Measurements from ENCODE around the gene H6PD. TPM values are rescaled to one million over a fixed set of nuclear protein-coding genes. Genes with fewer than 3 reads are reported as not detected.

The H6PD gene
- total RNA-seq, 1 experiment from 2014 or later: 7.1 TPM

DNA sequence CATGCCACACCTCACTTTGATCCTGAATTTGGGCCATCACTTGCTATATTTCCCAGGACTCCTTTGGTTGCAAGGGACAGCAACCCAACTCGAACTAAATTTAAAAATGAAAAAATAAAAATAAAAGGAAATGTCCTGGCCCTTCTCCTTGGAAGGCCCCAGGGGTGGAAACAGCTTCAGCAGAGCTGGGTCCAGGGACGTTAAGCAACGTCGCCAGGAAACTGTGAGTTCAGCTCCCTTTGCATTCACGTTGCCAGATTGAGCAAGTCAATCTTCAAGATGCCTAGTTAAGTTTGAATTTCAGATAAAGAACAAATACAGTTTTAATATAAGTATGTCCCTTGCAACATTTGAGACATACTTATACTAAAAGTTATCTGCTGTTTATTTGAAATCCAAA lies 43.5 kb downstream of the H6PD start:
- no peak for DNase-seq (ENCODE audit: low read depth)

DNA sequence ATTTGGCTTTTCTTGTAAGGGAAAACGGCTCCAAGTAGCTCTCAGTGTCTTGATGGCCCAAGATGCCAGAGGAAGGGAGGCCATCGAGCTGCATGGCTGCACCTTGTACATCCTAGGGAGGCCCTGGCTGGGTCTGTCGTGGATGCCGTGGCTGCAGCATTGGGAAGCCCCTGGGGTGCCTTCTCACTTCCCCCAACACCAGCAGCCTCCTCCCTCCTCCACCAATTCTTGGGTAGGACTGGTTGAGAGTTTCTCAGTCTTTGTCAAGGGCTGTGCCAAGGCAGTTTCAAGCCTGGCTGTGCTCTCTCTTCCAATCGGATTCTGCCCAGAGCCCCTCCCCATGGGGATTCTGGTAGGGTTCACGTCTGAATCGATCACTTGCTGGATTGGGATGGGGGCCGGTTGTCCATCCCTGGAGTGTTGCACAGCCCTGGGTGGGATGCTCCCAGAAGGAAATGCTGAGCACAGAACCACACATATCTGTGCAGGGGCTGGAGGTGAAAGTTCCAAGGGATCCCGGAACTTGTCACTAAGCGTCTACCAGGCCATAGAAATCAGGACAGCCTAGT lies 44.1 kb downstream of the H6PD start:
- DNase-seq (ENCODE audit: low read depth): no peak

DNA sequence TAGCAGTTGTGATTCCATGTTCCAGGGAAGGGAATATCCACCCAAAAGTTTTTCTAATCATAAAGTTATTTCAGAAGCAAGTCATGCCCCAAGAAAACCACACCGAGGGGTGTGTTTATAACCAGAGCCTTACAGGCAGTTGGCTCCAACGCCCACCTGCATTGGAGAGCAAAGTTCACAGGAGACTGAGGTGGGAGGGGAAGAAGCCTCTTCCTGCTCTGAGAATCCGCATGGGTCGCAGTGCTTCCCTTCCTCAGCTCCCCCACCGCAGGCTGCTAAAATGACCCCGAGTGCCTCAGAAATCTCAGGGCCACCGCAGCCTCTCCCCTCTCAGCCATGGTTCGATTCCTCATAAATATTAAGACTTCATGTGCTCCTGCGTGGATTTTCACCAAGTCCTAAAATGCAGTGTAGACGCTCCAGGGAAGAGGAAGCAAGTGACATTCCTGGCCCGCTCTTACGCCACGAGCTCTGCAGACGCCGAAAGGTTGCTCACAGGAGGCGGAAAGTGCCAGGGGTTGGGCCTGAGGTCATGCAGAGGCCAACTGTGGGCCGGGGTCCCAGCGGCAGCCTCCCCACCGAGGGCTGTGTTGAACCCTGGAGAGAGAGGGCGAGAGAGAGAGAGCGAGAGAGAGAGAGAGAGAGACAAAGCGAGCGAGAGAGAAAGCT lies 44.7 kb downstream of the H6PD start:
- peak; percentile 43 for DNase-seq (ENCODE audit: low read depth)

DNA sequence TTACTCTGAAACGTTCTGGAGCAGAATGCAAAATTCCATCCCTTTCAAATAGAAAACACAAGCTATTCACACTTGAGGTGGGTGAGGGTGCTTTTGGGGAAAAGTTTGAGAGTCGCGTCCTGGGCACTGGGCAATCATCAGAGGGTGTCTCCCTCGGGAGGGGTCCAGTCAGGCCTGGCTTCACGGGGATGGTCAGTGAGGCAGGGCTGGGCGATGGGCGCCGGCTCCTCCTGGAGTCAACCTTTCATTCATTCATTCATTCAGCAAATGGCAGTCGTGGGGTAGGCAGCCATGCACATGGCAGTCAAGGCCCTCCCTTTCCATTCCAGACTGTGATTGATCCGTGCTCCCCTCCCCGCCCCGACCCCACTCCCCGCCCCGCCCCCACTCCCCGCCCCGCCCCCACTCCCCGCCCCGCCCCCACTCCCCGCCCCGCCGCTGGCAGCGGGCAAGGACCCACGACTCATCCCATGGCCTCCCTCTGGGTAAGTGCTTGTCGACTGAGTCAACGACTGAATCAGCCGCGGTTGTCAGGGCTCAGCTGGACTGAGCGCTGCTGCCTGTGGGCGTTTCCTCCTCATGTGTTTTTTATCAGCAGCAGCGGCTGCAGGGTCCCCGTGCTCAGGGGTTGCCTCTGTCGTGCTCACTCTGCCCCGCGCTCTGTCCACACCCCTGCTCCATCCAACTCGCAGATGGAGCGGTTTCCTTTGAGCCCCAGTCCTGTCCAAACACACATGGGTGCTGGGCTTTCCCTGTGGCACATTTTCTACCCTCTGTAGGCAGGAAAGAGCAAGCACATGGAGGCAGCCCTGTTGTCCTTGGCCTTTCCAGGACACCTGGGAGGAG lies 45.7 kb downstream of the H6PD start:
- peak; percentile 96 for DNase-seq (ENCODE audit: low read depth)

DNA sequence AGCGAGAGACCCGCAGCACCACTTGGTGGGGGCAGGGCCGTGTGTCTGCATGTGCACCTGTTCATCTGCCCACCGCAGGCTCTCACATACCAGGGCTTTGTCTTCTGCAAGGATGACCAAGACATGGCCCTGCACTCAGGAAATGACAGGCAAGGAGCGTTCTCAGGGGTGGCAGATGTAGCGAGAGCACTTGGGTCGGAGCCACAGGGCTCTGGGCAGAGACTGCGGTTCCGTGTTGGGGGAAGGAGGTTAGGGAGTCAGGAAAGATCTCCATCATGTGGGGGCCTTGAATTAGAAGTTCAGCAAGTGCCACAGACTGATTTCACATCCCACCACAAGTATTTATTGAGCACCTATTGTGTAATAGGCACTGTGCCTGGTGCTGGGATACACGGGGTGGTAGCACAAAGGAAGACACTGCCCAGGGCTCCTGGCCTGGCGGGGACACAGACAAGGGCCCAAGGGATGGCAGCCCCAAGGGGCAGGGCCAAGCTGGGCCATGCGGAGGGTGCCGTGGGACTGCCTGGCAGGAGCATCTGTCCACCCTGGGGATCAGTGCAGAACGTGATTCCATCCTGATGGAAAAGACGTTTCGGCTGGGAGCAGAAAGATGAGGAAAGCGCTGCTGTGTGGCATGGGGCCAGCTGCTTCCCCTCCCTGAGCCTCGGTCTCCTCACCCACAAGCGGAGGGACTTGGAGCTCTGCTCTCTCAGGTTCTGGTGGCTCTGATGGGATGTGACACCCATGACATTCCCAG lies 46.7 kb downstream of the H6PD start:
- DNase-seq (ENCODE audit: low read depth): no peak

DNA sequence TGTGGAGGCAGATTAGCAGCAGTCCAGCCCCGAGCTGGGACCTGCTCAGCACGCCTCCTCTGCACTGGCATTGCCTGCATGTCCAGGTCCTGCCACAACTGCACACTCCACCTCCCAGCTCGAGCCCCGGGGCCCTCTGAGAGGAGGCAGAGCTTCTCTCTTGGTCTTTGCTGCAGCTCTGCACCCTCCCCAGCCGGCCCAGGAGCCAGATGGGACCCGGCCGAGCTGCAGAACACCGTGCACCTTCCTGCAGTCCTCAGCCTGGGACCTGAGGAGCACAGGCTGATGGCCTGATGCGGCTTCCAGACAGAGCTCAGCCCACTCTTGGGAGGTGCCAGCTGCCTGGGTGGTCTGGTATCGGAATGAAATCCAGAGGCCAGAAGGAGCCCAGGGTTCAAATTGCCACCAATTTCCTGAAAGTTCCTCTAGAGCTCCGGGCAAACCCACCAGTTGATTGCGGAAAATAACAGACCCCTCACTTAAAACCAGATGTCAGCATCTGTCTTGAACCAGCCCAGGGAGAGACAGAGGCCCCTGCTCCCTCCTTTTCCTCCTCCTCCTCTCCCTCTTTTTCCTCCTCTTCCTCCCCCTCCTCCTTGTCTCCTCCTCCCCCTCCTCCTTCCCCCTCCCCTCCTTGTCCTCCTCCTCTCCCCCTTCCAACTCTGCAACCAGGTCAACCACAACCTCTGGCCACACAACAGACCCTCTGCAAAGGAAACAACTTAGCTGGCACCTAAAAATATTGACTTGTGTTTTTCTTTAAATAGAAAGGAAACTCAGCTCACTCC lies 47.5 kb downstream of the H6PD start:
- peak; percentile 24 for DNase-seq (ENCODE audit: low read depth)

DNA sequence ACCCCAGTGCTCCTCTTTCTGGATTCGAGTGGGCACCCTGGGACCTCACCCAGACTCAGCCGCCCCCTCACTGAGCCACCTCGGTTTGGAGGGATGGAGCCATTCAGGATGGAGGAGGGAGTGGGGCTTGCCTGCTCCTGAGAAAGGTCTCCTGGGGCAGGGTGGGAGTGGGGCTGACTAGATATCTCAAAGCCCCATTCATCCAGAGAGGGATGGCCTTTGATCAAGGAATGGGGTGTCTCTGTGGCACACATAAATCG lies 48.1 kb downstream of the H6PD start:
- no peak for DNase-seq (ENCODE audit: low read depth)

DNA sequence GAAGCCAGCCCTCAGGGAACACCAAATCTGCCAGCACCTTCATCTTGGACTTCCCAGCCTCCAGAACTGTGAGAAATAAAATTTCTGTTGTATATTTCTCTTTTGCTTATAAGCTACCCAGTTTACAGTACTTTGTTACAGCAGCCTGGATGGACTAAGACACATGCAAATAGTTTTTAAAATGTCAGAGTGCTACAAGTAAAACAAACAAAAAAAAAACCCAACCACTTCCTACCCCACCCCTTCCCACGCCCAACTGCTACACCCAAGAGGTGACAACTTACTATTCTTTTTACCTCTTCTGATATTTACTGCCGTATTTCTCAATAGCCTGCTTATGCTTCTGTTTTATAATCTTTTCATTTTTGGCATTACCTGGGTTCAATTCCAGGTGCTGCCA lies 49.5 kb downstream of the H6PD start:
- no peak for DNase-seq (ENCODE audit: low read depth)

DNA sequence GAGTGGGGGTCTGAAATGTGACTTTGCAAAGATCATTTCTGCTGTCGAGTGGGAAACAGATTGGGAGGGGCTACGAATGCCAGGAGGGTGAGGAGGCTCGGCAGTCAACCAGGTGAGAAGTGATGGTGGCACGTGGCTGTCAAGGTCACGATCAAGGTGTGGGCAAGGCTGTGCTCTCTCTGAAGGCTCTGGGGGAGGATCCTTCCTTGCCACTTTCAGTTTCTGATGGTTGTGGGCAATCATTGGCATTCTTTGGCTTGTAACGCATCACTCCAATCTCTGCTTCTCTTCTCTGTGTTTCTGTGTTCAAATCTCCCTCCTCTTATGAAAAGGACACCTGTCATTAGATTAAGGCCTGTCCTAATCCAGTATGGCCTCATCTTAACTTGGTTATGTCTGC lies 52.0 kb downstream of the H6PD start:
- DNase-seq (ENCODE audit: low read depth): no peak

DNA sequence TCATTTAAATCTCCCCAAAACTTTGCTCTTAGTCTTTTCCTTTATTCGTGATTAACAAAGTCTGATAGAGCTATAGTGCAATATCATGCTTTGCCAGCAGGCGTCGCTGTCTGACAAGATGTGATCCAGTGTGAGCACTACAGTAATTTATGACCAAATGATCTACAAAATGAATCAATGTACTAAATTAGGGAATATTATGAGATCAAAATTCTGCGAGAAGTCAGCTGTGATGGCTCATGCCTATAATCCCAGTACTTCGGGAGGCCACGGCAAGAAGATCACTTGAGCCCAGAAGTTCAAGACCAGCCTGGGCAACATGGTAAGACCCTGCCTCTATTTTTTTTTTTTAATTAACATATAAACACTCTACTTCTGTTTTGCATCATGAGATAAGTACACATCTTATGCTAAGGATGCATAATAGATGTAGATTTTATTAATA lies 54.5 kb downstream of the H6PD start:
- peak; percentile 72 for DNase-seq (ENCODE audit: low read depth)

DNA sequence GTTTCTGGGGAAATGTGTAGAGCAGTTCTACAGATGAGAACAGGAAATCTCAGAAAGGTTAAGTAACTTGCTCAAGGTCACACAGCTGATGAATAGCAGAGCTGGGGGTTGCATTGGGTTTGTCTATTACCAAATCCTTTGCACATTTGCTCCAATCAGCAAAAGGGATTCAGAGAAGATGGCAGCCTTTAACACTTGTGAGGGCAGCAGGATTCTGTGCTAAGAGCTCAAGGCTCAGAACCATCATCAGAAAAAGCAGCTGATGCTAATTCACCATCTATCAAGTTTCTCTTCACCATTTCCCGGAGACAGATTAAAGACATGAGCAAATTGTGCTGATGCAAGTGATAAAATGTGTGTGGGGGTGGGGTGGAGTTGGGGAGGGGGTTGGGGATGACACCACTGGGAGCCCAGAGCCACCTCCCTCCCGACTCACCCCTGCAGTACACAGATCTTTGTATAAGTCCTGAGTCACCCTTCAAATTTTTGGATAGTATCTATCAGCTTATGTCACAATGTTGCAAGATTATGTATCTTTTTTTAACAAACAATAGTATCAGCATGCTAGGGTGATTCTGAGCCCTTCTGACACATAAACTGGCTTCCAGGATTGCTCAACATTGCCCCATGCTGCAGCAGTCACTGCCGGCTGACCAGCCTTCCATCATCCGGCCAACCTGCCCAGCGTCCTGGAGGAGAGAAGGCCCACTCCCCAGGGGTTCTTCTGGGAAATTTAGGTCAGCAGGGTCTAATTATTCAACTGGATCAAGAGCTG lies 55.3 kb downstream of the H6PD start:
- DNase-seq (ENCODE audit: low read depth): peak; percentile 46

DNA sequence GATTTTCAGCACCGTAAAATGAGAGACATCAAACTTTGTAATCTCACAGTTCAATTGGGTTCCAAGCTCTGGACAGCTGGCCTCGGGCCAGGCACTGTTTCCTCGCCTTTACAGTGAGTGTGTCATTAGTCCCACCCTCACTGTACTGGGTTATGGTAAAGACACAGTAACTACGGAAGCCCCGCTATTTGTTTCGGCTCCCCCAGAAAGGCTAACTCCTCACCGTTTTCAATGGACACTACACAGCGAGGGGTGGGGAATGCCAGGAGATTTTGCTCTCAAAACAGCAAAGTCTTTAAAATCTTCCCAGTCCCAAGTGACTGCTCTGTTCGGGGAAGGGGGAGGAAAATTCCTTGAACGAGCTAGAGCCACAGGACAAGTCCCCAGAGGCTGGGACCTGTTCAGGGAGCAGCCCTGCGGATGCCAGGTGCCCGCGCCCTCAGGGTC lies 57.4 kb downstream of the H6PD start:
- peak; percentile 76 for DNase-seq (ENCODE audit: low read depth)

DNA sequence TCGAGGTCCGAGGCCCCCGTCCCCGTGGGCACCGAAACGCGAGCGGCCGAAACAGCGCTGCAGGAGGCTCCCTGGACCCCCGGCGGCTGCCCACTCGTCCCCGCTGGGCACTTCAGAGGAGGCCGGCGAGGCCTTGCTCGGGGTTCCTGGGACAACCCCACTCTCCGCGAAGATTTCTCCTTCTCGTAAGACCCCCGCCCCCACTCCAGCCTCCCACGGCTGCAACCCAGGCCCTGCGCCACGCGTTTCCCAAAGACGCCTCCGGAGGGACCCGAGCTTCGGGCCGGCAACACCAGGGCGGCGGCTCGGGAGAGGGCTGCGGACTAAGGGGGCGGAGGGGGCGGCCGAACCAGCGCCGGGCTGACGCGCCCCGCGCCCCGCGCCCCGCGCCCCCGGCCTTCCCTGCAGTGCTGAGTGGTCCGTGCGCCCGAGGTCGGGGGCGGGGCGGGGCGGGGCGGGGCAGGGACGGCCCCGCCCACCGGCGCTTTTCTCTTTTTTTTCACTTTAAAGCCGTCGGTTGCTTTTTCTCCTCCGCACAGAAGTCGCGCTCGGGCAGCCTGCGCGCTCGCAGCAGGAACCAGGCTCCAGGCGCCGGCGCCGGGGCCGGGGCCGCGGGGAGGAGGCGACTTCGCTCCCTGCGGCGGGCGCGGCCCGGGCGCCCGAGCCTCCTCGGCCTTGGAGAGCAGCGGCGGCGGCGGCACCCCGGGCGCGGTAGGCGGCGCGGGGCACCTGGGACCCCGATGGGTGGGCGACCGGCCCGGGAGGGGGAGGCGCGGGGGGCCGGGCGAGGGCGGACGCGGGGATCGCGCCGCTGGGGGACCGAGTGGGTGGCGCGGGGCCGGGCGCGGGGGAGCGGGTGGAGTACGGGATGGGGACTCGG lies 58.0 kb downstream of the H6PD start, which contains the start of gene SPSB1:
SPSB1 (plus strand) TSS at position 534 of the 880 bp plus-strand sequence. CDS start 62,998 bp downstream, outside the sequence.
- peak; percentile 85 for DNase-seq (ENCODE audit: low read depth)

DNA sequence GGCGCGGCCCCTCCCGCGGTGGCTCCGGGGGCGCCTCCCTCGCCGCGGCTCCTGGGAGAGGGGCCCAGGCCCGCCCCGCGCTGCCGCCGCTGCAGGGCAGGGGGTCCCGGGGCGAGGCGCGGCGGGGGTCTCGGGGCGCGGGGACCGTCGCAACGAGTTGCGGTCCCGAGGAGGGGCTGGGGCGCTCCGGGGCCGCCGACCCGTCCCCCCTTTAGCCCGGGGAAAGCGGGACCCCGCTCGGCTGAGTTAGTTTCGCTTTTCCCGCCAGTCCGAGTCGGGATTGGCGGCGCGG lies 58.6 kb downstream of the H6PD start:
- DNase-seq (ENCODE audit: low read depth): no peak

DNA sequence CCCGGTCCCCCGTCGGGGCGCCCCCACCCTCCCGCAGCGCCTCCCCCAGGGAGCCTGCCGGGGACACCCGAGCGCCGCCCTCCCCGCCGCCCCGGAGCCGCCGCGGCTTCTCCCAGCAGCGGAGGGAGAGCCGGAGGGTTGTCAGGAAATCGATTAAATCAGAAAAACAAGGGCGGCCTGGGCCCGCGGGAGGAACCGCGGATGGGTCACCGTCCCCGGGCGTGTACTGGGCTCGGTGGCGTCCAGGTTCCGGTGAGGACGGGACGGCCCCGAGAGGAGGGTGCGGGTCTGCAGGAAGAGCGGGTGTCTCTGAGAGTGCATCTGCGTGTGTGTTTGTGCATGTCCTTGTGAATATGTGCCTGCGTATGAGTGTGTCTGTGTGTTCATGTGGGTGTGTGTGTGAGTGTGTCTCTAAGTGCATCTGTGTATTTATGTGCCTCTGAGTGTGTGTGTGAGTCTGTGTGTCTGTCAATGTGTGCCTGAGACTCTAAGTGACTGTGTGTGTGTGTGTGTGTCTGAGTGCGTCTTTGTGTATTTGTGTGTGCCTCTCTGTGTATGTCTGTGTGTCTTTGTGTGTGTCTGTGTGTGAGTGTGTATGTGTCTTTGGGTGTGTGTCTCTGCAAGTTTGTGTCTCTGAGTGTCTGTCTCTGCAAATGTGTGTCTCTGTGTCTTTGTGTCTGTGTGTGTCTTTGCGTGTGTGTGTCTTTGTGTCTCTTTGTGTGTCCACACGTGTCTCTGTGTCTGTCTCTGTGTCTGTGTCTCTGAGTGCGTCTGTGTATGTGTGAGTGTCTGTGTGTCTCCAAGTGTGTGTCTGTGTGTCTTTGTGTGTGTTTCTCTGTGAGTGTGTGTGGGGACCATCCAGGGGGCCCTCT lies 59.2 kb downstream of the H6PD start:
- DNase-seq (ENCODE audit: low read depth): peak; percentile 61

DNA sequence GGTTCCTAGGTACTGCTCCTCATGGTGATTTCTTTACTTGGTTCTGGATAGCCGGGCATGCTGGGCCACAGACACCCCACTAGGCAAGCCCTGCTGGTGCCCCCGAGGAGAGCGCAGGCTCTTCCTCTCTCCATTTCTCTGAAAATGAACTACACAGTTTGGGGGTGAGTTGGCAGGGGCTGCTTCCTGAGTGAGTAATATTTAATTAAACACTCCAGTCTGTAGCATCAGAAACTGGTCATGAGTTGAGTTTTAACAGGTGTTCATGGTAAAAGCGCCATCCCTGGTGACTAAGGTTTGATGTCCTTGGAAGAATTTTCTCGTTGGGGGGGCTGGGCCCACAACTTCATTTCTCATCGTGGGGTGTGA lies 59.8 kb downstream of the H6PD start:
- DNase-seq (ENCODE audit: low read depth): peak; percentile 88

DNA sequence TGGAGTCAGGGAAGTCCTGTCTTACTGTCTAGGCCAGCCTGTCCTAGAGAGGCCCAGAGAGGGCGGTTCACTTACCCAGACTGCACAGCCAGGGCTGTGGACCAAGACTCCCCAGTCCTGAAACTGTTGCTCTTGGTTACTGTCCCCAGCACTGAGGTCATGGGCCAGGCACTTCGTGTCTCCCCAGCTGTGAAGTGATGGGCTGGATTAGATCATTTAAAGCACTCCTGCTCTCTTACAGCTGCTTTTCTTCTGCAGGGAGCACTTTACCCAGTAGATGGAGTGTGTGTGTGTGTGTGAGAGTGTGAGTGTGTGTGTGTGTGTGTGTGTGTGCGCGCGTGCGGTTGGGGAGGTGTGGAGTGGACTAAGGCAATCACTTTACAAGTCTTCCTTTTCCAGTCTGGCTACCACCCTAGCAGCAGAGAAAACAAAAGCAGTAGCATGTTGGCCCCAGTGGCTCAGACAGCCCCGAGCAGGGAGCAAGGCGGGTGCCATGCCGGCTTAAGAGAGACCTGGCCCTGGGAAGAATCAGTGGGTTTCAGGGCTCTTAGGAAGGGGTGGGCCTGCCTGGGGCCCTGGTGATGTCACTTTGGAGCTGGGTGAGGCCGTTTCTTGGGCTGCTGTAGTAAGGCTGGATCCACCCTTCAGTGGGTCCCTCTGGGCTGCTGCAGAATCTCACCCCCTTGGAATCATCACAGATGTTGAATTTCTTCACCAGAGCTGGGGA lies 60.5 kb downstream of the H6PD start:
- DNase-seq (ENCODE audit: low read depth): peak; percentile 67

DNA sequence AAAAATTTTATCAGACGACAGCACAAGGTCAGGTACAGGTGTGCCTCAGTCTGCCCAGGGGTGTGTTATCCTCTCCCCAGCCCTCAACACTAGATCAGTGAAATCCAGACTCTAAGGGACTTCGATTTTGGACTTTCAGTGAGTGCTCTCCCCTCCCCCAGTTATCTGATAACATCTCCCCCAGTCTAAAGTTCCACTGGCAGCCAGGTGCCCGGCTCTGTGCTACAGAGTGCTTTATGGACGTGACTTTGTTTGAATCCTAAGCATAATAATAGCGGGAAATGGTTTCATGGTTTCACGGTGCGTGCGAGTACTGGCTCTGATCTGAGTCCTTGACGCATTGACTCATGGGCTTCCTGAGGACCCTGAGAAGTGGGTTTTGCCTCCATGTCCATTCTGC lies 61.3 kb downstream of the H6PD start:
- DNase-seq (ENCODE audit: low read depth): no peak
